Mesendoderm (in vitro differentiated cells): Measurements from ENCODE around the gene GABRA6.

ENCODE experiments used
- DNase-seq: peaks from one replicate; pipeline ENCODE4 v3.0.0; 2013
- H2AK5ac ChIP-seq: 2 replicates; pipeline ENCODE4 v1.6.1; 2013; ENCODE audit warnings: low read length, inconsistent platforms
- H2BK120ac ChIP-seq: 2 replicates; pipeline ENCODE4 v1.6.1; 2013; ENCODE audit warnings: low read depth, mild to moderate bottlenecking, low read length, moderate library complexity, mixed read lengths
- H2BK15ac ChIP-seq: replicated peaks from 2 replicates; pipeline ENCODE4 v1.6.1; 2013; ENCODE audit warnings: low read depth, mild to moderate bottlenecking, moderate library complexity
- H2BK5ac ChIP-seq: 2 replicates; pipeline ENCODE4 v1.6.1; 2013; ENCODE audit warnings: low read length, inconsistent platforms
- H3K18ac ChIP-seq: 2 replicates; pipeline ENCODE4 v1.6.1; 2013; ENCODE audit warnings: mild to moderate bottlenecking, low read length, mixed read lengths
- H3K23ac ChIP-seq: one replicate; pipeline ENCODE4 v1.6.1; 2013; ENCODE audit warnings: low read length
- H3K27ac ChIP-seq: 2 replicates; pipeline ENCODE4 v1.5.1; 2013; ENCODE audit warnings: low read depth, mild to moderate bottlenecking, inconsistent platforms, low read length, moderate library complexity
- H3K27me3 ChIP-seq: 2 replicates; pipeline ENCODE4 v1.6.1; 2013; ENCODE audit warnings: low read length, control low read depth, mild to moderate bottlenecking, inconsistent platforms; ENCODE audit not compliant: insufficient read depth, poor library complexity
- H3K36me3 ChIP-seq: 2 replicates; pipeline ENCODE4 v1.6.1; 2013; ENCODE audit warnings: low read length, inconsistent platforms; ENCODE audit not compliant: control insufficient read depth, insufficient read depth
- H3K4ac ChIP-seq: one replicate; pipeline ENCODE4 v1.6.1; 2013; ENCODE audit warnings: low read depth, mild to moderate bottlenecking, low read length, moderate library complexity
- H3K4me1 ChIP-seq: 2 replicates; pipeline ENCODE4 v1.6.1; 2013; ENCODE audit warnings: low read depth, low read length, inconsistent platforms; ENCODE audit not compliant: control insufficient read depth
- H3K4me2 ChIP-seq: 2 replicates; pipeline ENCODE4 v1.6.1; 2013; ENCODE audit warnings: low read length
- H3K4me3 ChIP-seq: 2 replicates; pipeline ENCODE4 v1.5.1; 2013; ENCODE audit warnings: mild to moderate bottlenecking, low read length
- H3K56ac ChIP-seq: one replicate; pipeline ENCODE4 v1.6.1; 2013; ENCODE audit warnings: low read length
- H3K79me1 ChIP-seq: 2 replicates; pipeline ENCODE4 v1.6.1; 2013; ENCODE audit warnings: low read length, inconsistent platforms
- H3K79me2 ChIP-seq: 2 replicates; pipeline ENCODE4 v1.6.1; 2013; ENCODE audit warnings: mild to moderate bottlenecking, low read length; ENCODE audit not compliant: control insufficient read depth, insufficient read depth
- H3K9ac ChIP-seq: 2 replicates; pipeline ENCODE4 v1.6.1; 2013; ENCODE audit warnings: low read length, inconsistent platforms
- H4K5ac ChIP-seq: one replicate; pipeline ENCODE4 v1.6.1; 2013; ENCODE audit warnings: low read length
- H4K8ac ChIP-seq: one replicate; pipeline ENCODE4 v1.6.1; 2013; ENCODE audit warnings: low read depth, mild to moderate bottlenecking, control low read depth, low read length, moderate library complexity
- WGBS: extraction: QIAGEN DNeasy Blood & Tissue Kit; methylation state at CpG from one replicate; pipeline ENCODE4 v1.1.7; 2013; ENCODE audit warnings: low lambda C conversion rate, missing lambda C conversion rate; ENCODE audit not compliant: insufficient coverage; ENCODE audit errors: extremely low coverage; 5-methylcytosine and 5-hydroxymethylcytosine counted together

Gene GABRA6

DNA sequence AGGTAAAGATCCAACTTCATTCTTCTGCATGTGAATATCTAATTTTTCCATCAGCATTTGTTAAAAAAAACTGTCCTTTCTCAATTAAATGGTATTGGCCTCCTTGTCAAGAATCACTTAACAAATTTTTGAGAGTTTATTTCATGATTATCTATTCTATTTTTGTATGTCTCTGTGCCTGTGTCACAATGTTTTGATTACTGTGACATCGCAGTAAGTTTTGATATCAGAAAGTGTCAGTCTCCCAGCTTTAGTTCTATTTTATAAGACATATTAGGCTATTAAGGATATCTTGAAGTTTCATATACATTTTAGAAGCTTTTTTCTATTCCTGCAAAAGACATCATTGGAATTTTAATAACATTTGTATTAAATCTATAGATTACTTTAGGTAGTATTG lies 33.6 kb downstream of the GABRA6 start:
- no peak overlapping the region for H2BK15ac ChIP-seq
- no peak overlapping the region for H4K5ac ChIP-seq
- no peaks in the 10 kb centered on the region for H3K36me3 ChIP-seq
- H3K23ac ChIP-seq = no peak overlapping the region
- no peak overlapping the region for H3K4me3 ChIP-seq
- no peaks in the 10 kb centered on the region for H3K79me2 ChIP-seq
- DNase-seq = no peak
- no peak overlapping the region for H3K18ac ChIP-seq
- H3K27me3 ChIP-seq = no peaks in the 10 kb centered on the region
- no peak overlapping the region for H3K9ac ChIP-seq
- no peak overlapping the region for H4K8ac ChIP-seq
- H2AK5ac ChIP-seq = no peak overlapping the region
- H3K4ac ChIP-seq = no peak overlapping the region
- H3K27ac ChIP-seq = no peak overlapping the region
- no peaks in the 10 kb centered on the region for H3K79me1 ChIP-seq
- no peak overlapping the region for H3K56ac ChIP-seq
- H2BK120ac ChIP-seq = no peak overlapping the region
- no peaks in the 10 kb centered on the region for H3K4me1 ChIP-seq
- H2BK5ac ChIP-seq = no peak overlapping the region
- no peak overlapping the region for H3K4me2 ChIP-seq
- no CpG with 5 or more reads among the region's 1 CpG for WGBS

DNA sequence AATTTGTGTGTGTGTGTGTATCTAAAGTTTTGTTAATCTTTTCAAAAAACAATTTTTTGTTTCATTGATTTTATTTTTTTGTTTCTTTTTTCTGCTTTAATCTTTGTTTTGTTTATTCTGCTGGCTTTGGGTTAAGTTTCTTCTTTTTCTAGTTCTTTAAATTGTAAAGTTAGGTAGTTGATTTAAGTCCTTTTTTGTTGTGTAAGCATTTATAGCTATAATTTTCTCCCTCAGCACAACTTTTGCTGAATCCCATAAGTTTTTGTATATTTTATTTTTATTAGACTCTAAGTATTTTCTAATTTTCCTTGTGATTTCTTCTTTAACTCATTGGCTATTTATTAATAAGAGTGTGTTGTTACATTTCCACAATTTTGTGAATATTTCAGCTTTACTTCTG lies 34.9 kb downstream of the GABRA6 start:
- no peak for DNase-seq
- Histone ChIP-seq H3K9ac (no peak overlapping the region), H2BK5ac (no peak overlapping the region), H3K56ac (no peak overlapping the region), H3K23ac (no peak overlapping the region), H3K36me3 (no peaks in the 10 kb centered on the region), H2AK5ac (no peak overlapping the region), H2BK15ac (no peak overlapping the region), H3K4me2 (no peak overlapping the region), H3K27ac (no peak overlapping the region), H4K8ac (no peak overlapping the region), H3K79me2 (no peaks in the 10 kb centered on the region), H3K4ac (no peak overlapping the region), H3K79me1 (no peaks in the 10 kb centered on the region), H4K5ac (no peak overlapping the region), H3K4me1 (no peaks in the 10 kb centered on the region), H3K18ac (no peak overlapping the region), H3K4me3 (no peak overlapping the region), H2BK120ac (no peak overlapping the region), H3K27me3 (no peaks in the 10 kb centered on the region)

DNA sequence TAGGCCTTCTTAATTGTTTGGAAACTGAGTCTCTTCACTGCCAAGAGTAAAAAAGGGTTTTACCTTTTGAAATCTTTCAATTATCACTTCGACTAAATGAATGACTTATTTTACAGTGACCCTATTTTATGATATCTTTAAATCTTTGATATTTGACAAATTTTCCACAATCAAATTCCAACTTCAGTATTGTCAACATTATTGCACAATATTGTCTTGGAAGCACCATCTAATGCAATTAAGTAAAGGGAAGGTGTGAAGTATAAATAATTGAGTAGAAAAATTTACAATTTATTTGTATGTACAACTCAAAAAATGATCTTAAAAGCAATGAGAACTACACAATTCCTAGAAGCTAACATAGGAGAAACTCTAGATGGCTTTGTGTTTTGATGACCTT lies 49.2 kb downstream of the GABRA6 start:
- no peak overlapping the region for H3K27ac ChIP-seq
- H2BK15ac ChIP-seq = no peak overlapping the region
- no peak overlapping the region for H2AK5ac ChIP-seq
- no peak overlapping the region for H2BK5ac ChIP-seq
- H3K4me2 ChIP-seq = no peak overlapping the region
- no peak overlapping the region for H3K4ac ChIP-seq
- H3K27me3 ChIP-seq = no peaks in the 10 kb centered on the region
- DNase-seq = no peak
- no peaks in the 10 kb centered on the region for H3K79me1 ChIP-seq
- H3K56ac ChIP-seq = no peak overlapping the region
- H3K18ac ChIP-seq = no peak overlapping the region
- H4K5ac ChIP-seq = no peak overlapping the region
- no peak overlapping the region for H3K23ac ChIP-seq
- WGBS = no CpG with 5 or more reads among the region's 1 CpG
- H3K9ac ChIP-seq = no peak overlapping the region
- H3K4me3 ChIP-seq = no peak overlapping the region
- no peaks in the 10 kb centered on the region for H3K4me1 ChIP-seq
- no peak overlapping the region for H4K8ac ChIP-seq
- H3K79me2 ChIP-seq = no peaks in the 10 kb centered on the region
- no peaks in the 10 kb centered on the region for H3K36me3 ChIP-seq
- no peak overlapping the region for H2BK120ac ChIP-seq

DNA sequence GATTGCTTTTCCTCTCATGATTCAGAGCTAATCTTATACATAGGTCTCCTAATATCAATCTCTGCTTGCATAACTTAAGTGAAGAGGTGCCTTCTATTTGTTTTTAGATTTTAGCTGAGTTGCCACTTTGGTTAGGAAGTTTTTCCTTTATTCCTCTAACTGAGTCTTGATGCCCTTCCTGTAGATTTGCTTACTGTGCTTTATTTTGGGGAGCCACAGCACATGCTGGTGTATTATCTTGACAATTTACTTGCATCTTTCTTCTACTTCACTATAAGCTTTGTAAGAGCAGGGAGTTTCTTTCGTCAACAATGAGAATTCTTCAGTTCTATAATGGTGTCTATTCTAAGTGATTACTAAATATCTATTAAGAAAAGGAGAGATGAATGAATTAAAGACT lies 54.9 kb downstream of the GABRA6 start:
- no peaks in the 10 kb centered on the region for H3K27me3 ChIP-seq
- no peak overlapping the region for H4K5ac ChIP-seq
- H2BK120ac ChIP-seq = no peak overlapping the region
- no peak overlapping the region for H2BK5ac ChIP-seq
- no peak overlapping the region for H2BK15ac ChIP-seq
- H3K9ac ChIP-seq = no peak overlapping the region
- H3K4me2 ChIP-seq = no peak overlapping the region
- no peak overlapping the region for H2AK5ac ChIP-seq
- no peak for DNase-seq
- H4K8ac ChIP-seq = no peak overlapping the region
- H3K56ac ChIP-seq = no peak overlapping the region
- no peaks in the 10 kb centered on the region for H3K36me3 ChIP-seq
- H3K4ac ChIP-seq = no peak overlapping the region
- no peak overlapping the region for H3K27ac ChIP-seq
- H3K23ac ChIP-seq = no peak overlapping the region
- H3K4me1 ChIP-seq = no peaks in the 10 kb centered on the region
- no peak overlapping the region for H3K4me3 ChIP-seq
- no peak overlapping the region for H3K18ac ChIP-seq
- WGBS = no CpG with 5 or more reads among the region's 1 CpG
- H3K79me1 ChIP-seq = no peaks in the 10 kb centered on the region
- H3K79me2 ChIP-seq = no peaks in the 10 kb centered on the region

DNA sequence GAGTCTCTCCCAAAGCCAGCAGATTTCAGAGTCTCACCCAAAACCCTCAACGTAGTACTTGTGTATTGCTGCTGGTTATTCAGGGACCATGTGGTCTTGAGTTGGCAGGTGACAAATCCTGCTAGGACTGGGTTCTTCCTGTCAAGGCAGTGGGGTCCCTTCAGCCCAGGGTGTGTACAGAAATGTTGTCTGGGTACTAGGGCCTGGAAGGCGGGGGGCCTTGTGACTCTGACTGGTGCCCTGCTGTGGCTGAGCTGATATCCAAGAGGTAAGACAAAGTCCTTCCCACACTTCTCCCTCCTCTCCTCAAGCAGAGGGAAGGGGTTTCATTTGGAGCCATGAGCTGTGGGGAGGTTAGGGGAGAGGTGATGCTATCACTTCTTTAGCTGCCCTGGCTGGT lies 58.8 kb downstream of the GABRA6 start:
- DNase-seq = no peak
- no peak overlapping the region for H3K56ac ChIP-seq
- no peak overlapping the region for H4K8ac ChIP-seq
- H2BK5ac ChIP-seq = no peak overlapping the region
- H3K4me1 ChIP-seq = no peaks in the 10 kb centered on the region
- no peak overlapping the region for H3K4ac ChIP-seq
- no CpG with 5 or more reads among the region's 2 CpGs for WGBS
- no peaks in the 10 kb centered on the region for H3K79me1 ChIP-seq
- no peak overlapping the region for H3K9ac ChIP-seq
- H2AK5ac ChIP-seq = no peak overlapping the region
- no peak overlapping the region for H2BK120ac ChIP-seq
- no peaks in the 10 kb centered on the region for H3K79me2 ChIP-seq
- H3K36me3 ChIP-seq = no peaks in the 10 kb centered on the region
- no peak overlapping the region for H3K4me3 ChIP-seq
- no peak overlapping the region for H4K5ac ChIP-seq
- no peak overlapping the region for H3K23ac ChIP-seq
- H3K27ac ChIP-seq = no peak overlapping the region
- no peak overlapping the region for H3K18ac ChIP-seq
- no peak overlapping the region for H2BK15ac ChIP-seq
- H3K27me3 ChIP-seq = no peaks in the 10 kb centered on the region
- H3K4me2 ChIP-seq = no peak overlapping the region

DNA sequence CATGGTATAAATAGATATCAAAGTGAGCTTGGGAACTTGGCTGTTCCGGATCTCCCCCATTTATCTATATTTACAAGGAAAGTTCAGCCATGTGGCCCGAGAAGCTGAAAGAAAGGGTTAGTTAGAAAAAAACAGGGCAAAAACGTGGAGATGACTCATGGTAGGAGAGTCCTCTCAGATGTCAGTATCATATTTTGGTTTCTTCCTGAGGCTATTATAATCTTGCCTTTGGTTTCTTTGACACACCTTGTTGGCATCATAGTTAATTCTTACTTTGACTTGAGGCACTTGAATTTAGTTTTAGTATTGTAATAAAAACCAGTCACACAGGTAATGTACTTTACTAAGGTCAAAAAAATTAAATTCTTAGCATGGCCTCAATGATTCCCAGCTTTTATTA lies 59.9 kb downstream of the GABRA6 start:
- Histone ChIP-seq H3K4me3 (no peak overlapping the region), H3K9ac (no peak overlapping the region), H3K36me3 (no peaks in the 10 kb centered on the region), H4K8ac (no peak overlapping the region), H2BK120ac (no peak overlapping the region), H3K18ac (no peak overlapping the region), H3K79me1 (no peaks in the 10 kb centered on the region), H2BK15ac (no peak overlapping the region), H3K4me2 (no peak overlapping the region), H4K5ac (no peak overlapping the region), H3K23ac (no peak overlapping the region), H3K4me1 (no peaks in the 10 kb centered on the region), H3K56ac (no peak overlapping the region), H2BK5ac (no peak overlapping the region), H3K27me3 (no peaks in the 10 kb centered on the region), H3K27ac (no peak overlapping the region), H2AK5ac (no peak overlapping the region), H3K79me2 (no peaks in the 10 kb centered on the region), H3K4ac (no peak overlapping the region)
- DNase-seq = no peak
- no CpG with 5 or more reads among the region's 3 CpGs for WGBS
